AG04449 (cell line): Measurements from ENCODE around the gene CPOX.

ENCODE experiments used
- CTCF ChIA-PET: fragments of 350-600 bp; formaldehyde crosslinking; extraction: SDS; loops from one replicate; lab custom pipeline; 2021; ENCODE audit warnings: antibody characterized with exemption; lab: Yijun Ruan, JAX
- POLR2A ChIA-PET: fragments of 400-600, 350-600 bp; formaldehyde crosslinking; extraction: SDS; loops from one replicate; lab custom pipeline; 2020; ENCODE audit warnings: antibody characterized with exemption, inconsistent platforms; lab: Yijun Ruan, JAX
- DNase-seq: peaks from one replicate; pipeline ENCODE4 v3.0.0-alpha.2; 2010; ENCODE audit warnings: low read depth, low spot score
- H3K4me3 ChIP-seq: 2 replicates; pipeline ENCODE4 v1.5.1; 2011; ENCODE audit warnings: low read depth, mild to moderate bottlenecking, control low read depth, low read length
- TF ChIP-seq, protein P1 (sequence below): IDR thresholded peaks from one replicate; pipeline ENCODE4 v1.5.1; 2011; ENCODE audit warnings: mild to moderate bottlenecking, moderate library complexity, low read length, control low read depth, inconsistent platforms; ENCODE audit not compliant: insufficient read depth; ENCODE audit errors: missing control alignments

The CPOX gene

DNA sequence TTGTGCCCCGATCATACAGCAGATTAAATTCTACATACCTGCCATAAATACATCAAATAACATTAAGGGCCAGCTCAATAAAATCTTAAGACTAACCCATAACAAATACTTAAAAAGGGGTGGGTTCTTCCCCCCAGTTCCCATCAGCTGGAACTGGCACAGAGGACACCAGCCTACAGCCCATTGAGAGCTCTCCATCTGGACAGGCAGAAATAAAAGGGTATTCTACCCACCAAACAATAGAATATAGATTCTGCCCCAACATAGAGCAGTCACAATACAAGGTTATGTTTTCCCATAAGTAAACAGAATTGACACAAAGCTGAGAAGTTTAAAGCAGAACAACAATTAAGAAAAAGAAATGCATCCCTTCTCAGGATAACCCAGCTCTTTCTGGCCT, 11.9 kb downstream of the CPOX start:
- POLR2A ChIA-PET: no interaction called here
- TF ChIP-seq, protein P1, sequence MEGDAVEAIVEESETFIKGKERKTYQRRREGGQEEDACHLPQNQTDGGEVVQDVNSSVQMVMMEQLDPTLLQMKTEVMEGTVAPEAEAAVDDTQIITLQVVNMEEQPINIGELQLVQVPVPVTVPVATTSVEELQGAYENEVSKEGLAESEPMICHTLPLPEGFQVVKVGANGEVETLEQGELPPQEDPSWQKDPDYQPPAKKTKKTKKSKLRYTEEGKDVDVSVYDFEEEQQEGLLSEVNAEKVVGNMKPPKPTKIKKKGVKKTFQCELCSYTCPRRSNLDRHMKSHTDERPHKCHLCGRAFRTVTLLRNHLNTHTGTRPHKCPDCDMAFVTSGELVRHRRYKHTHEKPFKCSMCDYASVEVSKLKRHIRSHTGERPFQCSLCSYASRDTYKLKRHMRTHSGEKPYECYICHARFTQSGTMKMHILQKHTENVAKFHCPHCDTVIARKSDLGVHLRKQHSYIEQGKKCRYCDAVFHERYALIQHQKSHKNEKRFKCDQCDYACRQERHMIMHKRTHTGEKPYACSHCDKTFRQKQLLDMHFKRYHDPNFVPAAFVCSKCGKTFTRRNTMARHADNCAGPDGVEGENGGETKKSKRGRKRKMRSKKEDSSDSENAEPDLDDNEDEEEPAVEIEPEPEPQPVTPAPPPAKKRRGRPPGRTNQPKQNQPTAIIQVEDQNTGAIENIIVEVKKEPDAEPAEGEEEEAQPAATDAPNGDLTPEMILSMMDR: no peak
- CTCF ChIA-PET: interaction anchor here (1.1 to 1.3 kb wide), 3 partner anchors 9 to 21 kb away, joined by 3 to 6 read pairs (median 3); no protein-coding TSS in a partner anchor
- no peak overlapping the region for H3K4me3 ChIP-seq
- no peak for DNase-seq

DNA sequence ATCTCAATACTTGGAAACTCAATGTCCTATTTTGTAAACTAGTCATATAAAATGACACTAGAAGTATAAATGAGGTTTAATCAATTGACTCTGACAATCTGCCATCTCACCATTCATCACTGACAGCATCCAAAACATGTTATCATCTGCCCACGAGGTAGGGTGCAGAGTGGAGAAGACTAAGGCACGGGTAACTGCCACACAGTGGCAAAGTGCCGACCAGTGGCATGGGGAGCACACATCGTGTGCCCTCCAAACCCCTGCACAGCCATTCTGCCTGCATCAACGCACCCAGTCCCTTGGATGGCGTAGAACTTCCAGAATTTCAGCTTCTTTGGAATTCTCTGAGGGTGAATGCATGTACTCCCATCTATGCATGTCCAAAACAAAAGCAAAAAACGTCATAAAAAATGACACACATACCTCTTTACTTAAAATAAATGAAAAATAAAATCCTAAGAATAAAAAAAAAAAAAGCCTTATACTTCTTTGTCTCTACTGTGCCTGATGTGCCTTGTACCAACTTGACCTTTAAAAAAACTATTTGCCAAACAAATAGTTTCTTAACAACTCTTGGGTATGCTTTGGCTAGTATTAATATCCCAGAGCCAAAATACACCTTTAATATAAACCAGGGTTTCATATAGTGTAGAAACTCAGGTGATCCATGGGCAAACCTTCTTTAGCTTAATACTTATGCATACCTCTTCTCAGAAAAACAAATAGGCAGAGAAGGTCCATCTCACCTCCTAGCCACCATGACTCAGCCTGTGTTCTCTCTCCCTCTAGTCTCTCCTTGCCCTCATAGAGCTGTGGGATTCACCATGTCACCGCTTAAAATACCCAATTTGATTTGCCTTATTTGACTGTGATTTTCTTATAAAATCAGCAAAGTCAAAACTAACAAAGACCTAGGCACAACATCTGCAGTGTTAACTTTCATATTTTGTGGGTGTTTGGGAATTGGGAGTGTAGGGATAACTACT, 12.7 kb downstream of the CPOX start:
- no peak for DNase-seq
- CTCF ChIA-PET: interaction anchor here (0.8 to 1.3 kb wide), 4 partner anchors 8 to 30 kb away, joined by 3 to 6 read pairs (median 3); no protein-coding TSS in a partner anchor
- TF ChIP-seq, protein P1: no peak
- no peak overlapping the region for H3K4me3 ChIP-seq
- POLR2A ChIA-PET: no interaction called here

DNA sequence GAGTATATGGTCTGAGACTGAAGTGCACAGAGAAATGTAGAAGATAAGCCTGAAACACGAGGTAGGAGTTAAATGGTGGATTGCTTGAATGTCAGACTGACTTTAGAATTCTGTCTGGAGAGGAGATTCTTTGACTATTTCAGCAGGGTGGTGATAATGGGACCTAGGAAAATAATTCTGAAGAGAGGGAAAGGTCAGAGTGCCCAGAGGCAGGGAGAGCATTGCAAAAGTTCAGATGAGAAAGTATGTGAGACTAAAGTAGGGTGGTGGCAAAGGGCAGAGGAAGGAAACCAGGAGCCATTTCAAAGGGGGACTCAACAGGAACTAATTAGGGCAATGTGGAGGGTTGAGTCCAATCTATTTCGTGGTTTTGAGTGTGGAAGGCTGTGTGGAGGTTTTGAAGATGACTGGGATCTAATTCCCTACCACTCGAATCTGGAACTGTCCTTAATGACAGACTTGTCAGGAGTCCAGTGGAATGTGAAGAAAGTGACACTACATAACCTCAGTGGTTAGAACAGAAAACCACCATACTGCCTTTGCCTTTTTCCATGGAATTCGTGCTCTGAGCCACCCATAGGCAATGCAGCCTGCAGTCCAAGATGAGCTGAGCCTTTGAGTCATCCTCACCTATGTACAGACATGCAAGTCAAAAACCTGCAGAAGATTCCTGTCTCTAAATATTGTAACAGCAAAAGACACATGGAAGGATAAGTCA, 16.1 kb downstream of the CPOX start:
- ChIA-PET POLR2A (no interaction called here), CTCF (interaction anchor here (1.2 to 1.6 kb wide), 2 partner anchors 18 to 25 kb away, joined by 4 to 5 read pairs; no protein-coding TSS in a partner anchor)
- TF ChIP-seq, protein P1: no peak
- H3K4me3 ChIP-seq: no peak overlapping the region
- DNase-seq: peak; percentile 24

DNA sequence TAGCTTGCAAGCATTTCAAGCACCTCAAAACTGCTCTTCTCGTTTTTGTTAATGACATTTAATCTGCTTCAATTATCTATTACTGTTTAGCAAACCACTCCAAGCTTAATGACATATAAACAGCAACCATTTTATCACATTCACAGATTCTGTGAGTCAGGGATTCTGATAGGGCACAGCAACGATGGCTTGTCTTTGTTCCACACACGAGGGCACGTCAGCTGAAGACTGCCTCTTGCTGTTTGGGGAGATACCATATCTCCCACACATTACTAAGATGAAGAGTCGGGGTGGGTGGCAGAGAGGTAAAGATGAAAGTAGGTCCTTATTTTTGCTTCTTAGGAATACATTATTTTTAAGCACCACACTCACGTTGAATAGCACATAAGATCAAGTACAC, 19.3 kb downstream of the CPOX start:
- TF ChIP-seq, protein P1: no peak
- POLR2A ChIA-PET: no interaction called here
- CTCF ChIA-PET: interaction anchor here (0.7 to 1.2 kb wide), 6 partner anchors 13 to 534 kb away, joined by 3 to 4 read pairs (median 3); no protein-coding TSS in a partner anchor
- no peak for DNase-seq
- no peak overlapping the region for H3K4me3 ChIP-seq

DNA sequence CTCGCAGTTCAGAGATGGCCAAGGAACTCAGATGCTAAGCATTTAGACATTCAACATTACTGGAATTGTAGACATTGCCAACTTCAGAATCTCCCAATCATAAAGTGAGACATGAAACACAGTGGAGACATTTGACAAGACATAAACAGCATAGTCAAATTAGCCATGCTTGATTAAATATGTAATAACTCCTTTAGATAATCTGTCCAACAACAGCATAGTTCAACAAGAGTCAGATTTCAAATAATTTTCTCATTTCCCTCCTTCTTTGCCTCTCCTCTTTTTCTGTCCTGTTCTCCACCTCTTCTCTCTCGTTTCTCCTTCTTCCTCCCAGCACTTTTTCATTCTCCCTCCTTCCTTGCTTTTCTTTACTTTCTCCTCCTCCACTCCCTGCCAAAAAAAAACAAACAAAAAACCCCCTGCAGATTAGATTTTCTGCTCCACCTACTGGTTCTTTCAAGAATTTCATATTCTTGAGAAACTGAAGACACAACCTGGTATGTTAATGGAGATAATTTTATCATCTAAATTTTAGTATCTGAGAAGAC, 20.2 kb downstream of the CPOX start:
- CTCF ChIA-PET: interaction anchor here (0.8 to 3.2 kb wide), 7 partner anchors 8 to 534 kb away, joined by 3 to 17 read pairs (median 3); no protein-coding TSS in a partner anchor
- DNase-seq: no peak
- POLR2A ChIA-PET: no interaction called here
- TF ChIP-seq, protein P1: peak; percentile 10
- no peak overlapping the region for H3K4me3 ChIP-seq
